ENCODE data around the gene APOC3. TPM values are rescaled to one million over a fixed set of nuclear protein-coding genes. Genes with fewer than 3 reads are reported as not detected.

The APOC3 gene
- total RNA-seq, 1 donor from 2014 or later: not detected

- no peak overlapping the region for H3K27ac ChIP-seq (replicated peaks)
- TF ChIP-seq, protein P1, sequence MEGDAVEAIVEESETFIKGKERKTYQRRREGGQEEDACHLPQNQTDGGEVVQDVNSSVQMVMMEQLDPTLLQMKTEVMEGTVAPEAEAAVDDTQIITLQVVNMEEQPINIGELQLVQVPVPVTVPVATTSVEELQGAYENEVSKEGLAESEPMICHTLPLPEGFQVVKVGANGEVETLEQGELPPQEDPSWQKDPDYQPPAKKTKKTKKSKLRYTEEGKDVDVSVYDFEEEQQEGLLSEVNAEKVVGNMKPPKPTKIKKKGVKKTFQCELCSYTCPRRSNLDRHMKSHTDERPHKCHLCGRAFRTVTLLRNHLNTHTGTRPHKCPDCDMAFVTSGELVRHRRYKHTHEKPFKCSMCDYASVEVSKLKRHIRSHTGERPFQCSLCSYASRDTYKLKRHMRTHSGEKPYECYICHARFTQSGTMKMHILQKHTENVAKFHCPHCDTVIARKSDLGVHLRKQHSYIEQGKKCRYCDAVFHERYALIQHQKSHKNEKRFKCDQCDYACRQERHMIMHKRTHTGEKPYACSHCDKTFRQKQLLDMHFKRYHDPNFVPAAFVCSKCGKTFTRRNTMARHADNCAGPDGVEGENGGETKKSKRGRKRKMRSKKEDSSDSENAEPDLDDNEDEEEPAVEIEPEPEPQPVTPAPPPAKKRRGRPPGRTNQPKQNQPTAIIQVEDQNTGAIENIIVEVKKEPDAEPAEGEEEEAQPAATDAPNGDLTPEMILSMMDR (IDR thresholded peaks at IDR 0.05; ENCODE audit: borderline replicate concordance): no peak
- H3K4me1 ChIP-seq: peaks cover 17% of the 10 kb centered on the region
- intact Hi-C loops (cut with micrococcal nuclease): no loop called here
- H3K4me3 ChIP-seq: no peak overlapping the region
- no peaks in the 10 kb centered on the region for H3K9me3 ChIP-seq (replicated peaks)
- DNase-seq: no peak
- peaks cover 53% of the 10 kb centered on the region for H3K36me3 ChIP-seq
- H3K27me3 ChIP-seq (ENCODE audit: low read depth): no peaks in the 10 kb centered on the region
Observed at GRCh38 chr11:116851626-116852025, 21.9 kb downstream of the APOC3 start.

DNA sequence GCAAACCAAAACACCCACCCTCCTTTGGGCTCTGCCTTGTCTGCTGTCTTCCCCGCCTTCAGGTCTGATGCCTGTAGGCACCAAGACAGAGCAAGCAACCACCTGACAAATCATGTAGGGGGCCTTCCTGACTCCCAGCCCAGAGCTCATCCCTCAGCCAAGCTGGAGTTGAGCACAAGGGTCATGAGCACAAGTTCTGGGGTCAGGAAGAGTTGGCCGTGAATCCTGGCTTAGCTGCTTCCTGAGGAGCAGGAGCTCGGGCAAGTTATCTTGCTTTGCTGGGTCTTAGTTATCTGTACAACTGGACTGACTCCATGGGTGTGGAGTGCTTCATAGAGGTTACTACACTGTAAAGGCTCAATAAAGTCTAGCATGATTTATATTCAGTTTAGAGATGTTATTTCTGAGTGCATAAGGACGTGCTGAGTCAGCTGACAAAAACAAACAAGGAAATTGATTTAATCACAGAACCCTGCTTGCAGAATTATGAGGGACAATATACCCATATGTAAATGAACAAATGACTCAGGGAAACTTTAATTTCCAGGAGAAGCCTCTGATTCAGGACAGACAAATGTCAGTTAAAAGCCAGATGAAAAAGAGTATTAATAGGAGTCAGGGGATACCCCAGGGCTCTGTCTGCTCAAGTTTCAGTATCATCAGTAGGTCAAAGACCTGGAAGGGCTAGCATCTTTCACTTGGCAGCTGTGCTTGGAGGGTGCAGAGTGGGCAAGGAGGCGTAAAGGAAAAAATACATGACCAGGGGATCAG, 22.7 kb downstream of the APOC3 start:
- H3K27me3 ChIP-seq (ENCODE audit: low read depth): no peaks in the 10 kb centered on the region
- TF ChIP-seq, protein P1 (IDR thresholded peaks at IDR 0.05; ENCODE audit: borderline replicate concordance): no peak
- H3K27ac ChIP-seq (replicated peaks): peak overlapping the region; percentile 13
- intact Hi-C loops (cut with micrococcal nuclease): no loop called here
- H3K9me3 ChIP-seq (replicated peaks): no peaks in the 10 kb centered on the region
- DNase-seq: no peak
- peaks cover 51% of the 10 kb centered on the region for H3K36me3 ChIP-seq
- H3K4me3 ChIP-seq: no peak overlapping the region
- peaks cover 17% of the 10 kb centered on the region for H3K4me1 ChIP-seq

DNA sequence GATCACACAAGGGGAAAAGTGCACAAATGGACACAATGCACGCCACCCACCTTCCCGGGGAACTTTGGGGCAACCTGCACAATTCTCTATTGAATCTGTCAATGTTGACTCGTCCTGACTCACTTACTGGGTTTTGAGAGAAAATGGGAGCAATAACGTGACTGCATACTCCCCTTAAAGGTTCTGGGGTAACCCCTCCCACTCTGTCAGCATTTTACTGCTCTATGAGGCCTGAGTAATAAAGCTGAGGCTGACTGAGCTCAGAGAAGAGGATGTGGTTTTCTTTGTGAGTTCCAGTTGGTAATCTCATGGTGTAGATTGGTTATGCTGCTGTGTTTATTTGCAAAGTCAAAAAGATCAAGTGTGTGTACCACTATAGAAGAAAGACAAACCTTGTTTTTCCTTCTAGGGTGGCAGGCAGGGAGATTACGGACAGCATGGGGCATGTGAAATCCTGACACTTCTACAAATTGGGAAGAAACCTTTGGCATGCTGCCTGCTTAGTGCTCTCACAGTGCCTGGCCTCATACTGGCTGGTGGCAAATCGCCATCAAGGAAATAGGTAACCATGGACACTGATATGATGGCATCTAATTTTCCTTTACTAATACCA, 23.9 kb downstream of the APOC3 start:
- no peak overlapping the region for H3K4me3 ChIP-seq
- TF ChIP-seq, protein P1 (IDR thresholded peaks at IDR 0.05; ENCODE audit: borderline replicate concordance): no peak
- intact Hi-C loops (cut with micrococcal nuclease): no loop called here
- H3K27ac ChIP-seq (replicated peaks): no peak overlapping the region
- DNase-seq: no peak
- H3K4me1 ChIP-seq: peaks cover 17% of the 10 kb centered on the region
- H3K27me3 ChIP-seq (ENCODE audit: low read depth): no peaks in the 10 kb centered on the region
- H3K9me3 ChIP-seq (replicated peaks): no peaks in the 10 kb centered on the region
- H3K36me3 ChIP-seq: peaks cover 53% of the 10 kb centered on the region

DNA sequence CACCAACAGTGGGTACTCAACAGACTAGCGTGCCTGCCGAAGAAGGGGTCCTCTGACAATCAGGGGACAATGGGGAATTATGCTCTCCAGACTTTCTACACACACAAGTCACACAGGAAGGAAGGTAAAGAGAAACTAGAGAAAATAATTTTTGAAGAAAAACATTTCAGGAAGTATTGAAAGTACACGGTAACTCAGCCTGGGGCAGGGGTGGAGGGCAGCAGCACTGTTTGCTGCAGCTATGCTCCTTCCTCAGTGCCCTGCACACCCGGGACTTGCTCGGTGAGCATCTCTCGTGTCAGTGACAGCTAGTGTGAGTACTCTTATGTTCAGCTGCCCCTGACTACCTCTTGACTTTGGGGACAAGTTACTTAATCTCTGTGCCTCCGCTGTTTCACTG, 25.7 kb downstream of the APOC3 start:
- no peak overlapping the region for H3K27ac ChIP-seq (replicated peaks)
- no peak for DNase-seq
- intact Hi-C loops (cut with micrococcal nuclease): no loop called here
- H3K9me3 ChIP-seq (replicated peaks): no peaks in the 10 kb centered on the region
- no peak overlapping the region for H3K4me3 ChIP-seq
- no peaks in the 10 kb centered on the region for H3K27me3 ChIP-seq (ENCODE audit: low read depth)
- peaks cover 60% of the 10 kb centered on the region for H3K36me3 ChIP-seq
- TF ChIP-seq, protein P1 (IDR thresholded peaks at IDR 0.05; ENCODE audit: borderline replicate concordance): no peak
- peaks cover 17% of the 10 kb centered on the region for H3K4me1 ChIP-seq

- Histone ChIP-seq H3K4me1 (peaks cover 17% of the 10 kb centered on the region), H3K36me3 (peaks cover 70% of the 10 kb centered on the region), H3K27ac (replicated peaks) (no peak overlapping the region), H3K27me3 (ENCODE audit: low read depth) (no peaks in the 10 kb centered on the region), H3K9me3 (replicated peaks) (no peaks in the 10 kb centered on the region), H3K4me3 (no peak overlapping the region)
- DNase-seq: no peak
- intact Hi-C loops (cut with micrococcal nuclease): no loop called here
- TF ChIP-seq, protein P1 (IDR thresholded peaks at IDR 0.05; ENCODE audit: borderline replicate concordance): no peak
Observed at GRCh38 chr11:116856423-116856822, 26.7 kb downstream of the APOC3 start.

All from left ventricle myocardium inferior (tissue), 1 donor.